ENCODE measurements around the gene SFXN5. TPM values are rescaled to one million over a fixed set of nuclear protein-coding genes. Genes with fewer than 3 reads are reported as not detected.

The SFXN5 gene
- total and polyA plus RNA-seq, 2 of the 8 experiments (the other 6 are each of a cell fraction or from before 2014, with no cell fraction given): 29.3 to 33.1 TPM

GRCh38 chr2:72892506-72893173 is 178.9 kb downstream of the SFXN5 start (continued):
- TF ChIP-seq GABPA (IDR thresholded peaks at IDR 0.05; ENCODE audit: borderline replicate concordance, insufficient read depth, low read length) (peak; percentile 46; the same call in 1 of the 2 replicates), RAD21 (IDR thresholded peaks at IDR 0.05 in 1 of 2, conservative IDR thresholded peaks at IDR 0.05 in 1 of 2; ENCODE audit: low read depth in 2 of 2, low read length in 2 of 2) (peak; percentile 90 to 91)

Other genes with a start within 250 kb of the SFXN5 start
- gene EXOC6B, start 245.7 kb downstream of the SFXN5 start, total RNA-seq (2021; fragmentation: NEBNext Ultra II Directional; extraction: Animal tissue kit (Norgen Biotek cat#: 25700)): 30.1 and 33.0 TPM in 2 replicates
- gene EXOC6B, start 245.7 kb downstream of the SFXN5 start, polyA plus RNA-seq (2011; rRNA removed): 13.5 and 18.3 TPM in 2 replicates
- 10.7 and 11.5 TPM in 2 replicates for gene SPR, start 184.3 kb downstream of the SFXN5 start, total RNA-seq (2021; fragmentation: NEBNext Ultra II Directional; extraction: Animal tissue kit (Norgen Biotek cat#: 25700))
- 4.2 and 4.5 TPM in 2 replicates for gene SPR, start 184.3 kb downstream of the SFXN5 start, polyA plus RNA-seq (2011; rRNA removed)
- 4.8 and 4.9 TPM in 2 replicates for gene EMX1, start 154.2 kb downstream of the SFXN5 start, total RNA-seq (2021; fragmentation: NEBNext Ultra II Directional; extraction: Animal tissue kit (Norgen Biotek cat#: 25700))
- gene EMX1, start 154.2 kb downstream of the SFXN5 start, polyA plus RNA-seq (2011; rRNA removed): 2.4 and 3.3 TPM in 2 replicates
- gene RAB11FIP5, start 41.2 kb upstream of the SFXN5 start, total RNA-seq (2021; fragmentation: NEBNext Ultra II Directional; extraction: Animal tissue kit (Norgen Biotek cat#: 25700)): 13.5 and 17.0 TPM in 2 replicates
- gene RAB11FIP5, start 41.2 kb upstream of the SFXN5 start, polyA plus RNA-seq (2011; rRNA removed): 6.3 and 9.0 TPM in 2 replicates
- gene NOTO, start 130.9 kb upstream of the SFXN5 start, total RNA-seq (2021; fragmentation: NEBNext Ultra II Directional; extraction: Animal tissue kit (Norgen Biotek cat#: 25700)): 0.44 and 0.54 TPM in 2 replicates
- 0.33 and 0.46 TPM in 2 replicates for gene NOTO, start 130.9 kb upstream of the SFXN5 start, polyA plus RNA-seq (2011; rRNA removed)
- 56.7 and 61.5 TPM in 2 replicates for gene SMYD5, start 142.5 kb upstream of the SFXN5 start, total RNA-seq (2021; fragmentation: NEBNext Ultra II Directional; extraction: Animal tissue kit (Norgen Biotek cat#: 25700))
- gene SMYD5, start 142.5 kb upstream of the SFXN5 start, polyA plus RNA-seq (2011; rRNA removed): 35.2 and 43.3 TPM in 2 replicates
- gene PRADC1, start 161.5 kb upstream of the SFXN5 start, total RNA-seq (2021; fragmentation: NEBNext Ultra II Directional; extraction: Animal tissue kit (Norgen Biotek cat#: 25700)): 7.5 and 8.9 TPM in 2 replicates
- 13.1 and 13.3 TPM in 2 replicates for gene PRADC1, start 161.5 kb upstream of the SFXN5 start, polyA plus RNA-seq (2011; rRNA removed)
- gene CCT7, start 162.6 kb upstream of the SFXN5 start, total RNA-seq (2021; fragmentation: NEBNext Ultra II Directional; extraction: Animal tissue kit (Norgen Biotek cat#: 25700)): 474 and 486 TPM in 2 replicates
- 440 and 465 TPM in 2 replicates for gene CCT7, start 162.6 kb upstream of the SFXN5 start, polyA plus RNA-seq (2011; rRNA removed)
- gene FBXO41, start 212.8 kb upstream of the SFXN5 start, total RNA-seq (2021; fragmentation: NEBNext Ultra II Directional; extraction: Animal tissue kit (Norgen Biotek cat#: 25700)): 13.5 and 14.3 TPM in 2 replicates
- gene FBXO41, start 212.8 kb upstream of the SFXN5 start, polyA plus RNA-seq (2011; rRNA removed): 11.2 and 16.3 TPM in 2 replicates
- 0.20 TPM in 1 of 2 replicates, not detected in the other for gene EGR4, start 221.8 kb upstream of the SFXN5 start, total RNA-seq (2021; fragmentation: NEBNext Ultra II Directional; extraction: Animal tissue kit (Norgen Biotek cat#: 25700))
- 0.08 TPM in 1 of 2 replicates, not detected in the other for gene EGR4, start 221.8 kb upstream of the SFXN5 start, polyA plus RNA-seq (2011; rRNA removed)